ENCODE data around the gene GPATCH4.

DNA sequence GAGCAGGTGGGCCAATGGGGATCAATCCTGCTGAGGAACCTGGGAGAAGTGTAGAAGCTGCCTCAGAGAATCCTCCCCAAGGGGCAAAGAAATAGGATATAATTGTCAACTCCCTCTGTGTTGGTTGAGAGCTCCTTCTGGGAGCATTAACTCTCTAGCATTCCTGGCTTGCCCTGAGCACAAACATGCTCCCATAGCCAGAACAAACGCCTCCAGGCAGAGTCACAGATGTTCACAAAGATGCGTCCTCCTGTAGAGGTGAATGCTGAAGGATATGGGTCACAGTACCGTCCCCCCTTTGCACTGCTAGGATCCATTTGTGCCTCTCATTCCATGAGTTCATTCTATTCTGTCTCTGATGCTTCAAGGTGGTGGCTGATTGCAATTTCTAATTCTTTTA, 31.1 kb upstream of the GPATCH4 start:
- TF ChIP-seq, protein P1, sequence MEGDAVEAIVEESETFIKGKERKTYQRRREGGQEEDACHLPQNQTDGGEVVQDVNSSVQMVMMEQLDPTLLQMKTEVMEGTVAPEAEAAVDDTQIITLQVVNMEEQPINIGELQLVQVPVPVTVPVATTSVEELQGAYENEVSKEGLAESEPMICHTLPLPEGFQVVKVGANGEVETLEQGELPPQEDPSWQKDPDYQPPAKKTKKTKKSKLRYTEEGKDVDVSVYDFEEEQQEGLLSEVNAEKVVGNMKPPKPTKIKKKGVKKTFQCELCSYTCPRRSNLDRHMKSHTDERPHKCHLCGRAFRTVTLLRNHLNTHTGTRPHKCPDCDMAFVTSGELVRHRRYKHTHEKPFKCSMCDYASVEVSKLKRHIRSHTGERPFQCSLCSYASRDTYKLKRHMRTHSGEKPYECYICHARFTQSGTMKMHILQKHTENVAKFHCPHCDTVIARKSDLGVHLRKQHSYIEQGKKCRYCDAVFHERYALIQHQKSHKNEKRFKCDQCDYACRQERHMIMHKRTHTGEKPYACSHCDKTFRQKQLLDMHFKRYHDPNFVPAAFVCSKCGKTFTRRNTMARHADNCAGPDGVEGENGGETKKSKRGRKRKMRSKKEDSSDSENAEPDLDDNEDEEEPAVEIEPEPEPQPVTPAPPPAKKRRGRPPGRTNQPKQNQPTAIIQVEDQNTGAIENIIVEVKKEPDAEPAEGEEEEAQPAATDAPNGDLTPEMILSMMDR (IDR thresholded peaks at IDR 0.05): no peak
- TF ChIP-seq POLR2A (IDR thresholded peaks at IDR 0.05): no peak

All from heart left ventricle (tissue), 13 donors.